ENCODE results near the gene APOC4.

DNA sequence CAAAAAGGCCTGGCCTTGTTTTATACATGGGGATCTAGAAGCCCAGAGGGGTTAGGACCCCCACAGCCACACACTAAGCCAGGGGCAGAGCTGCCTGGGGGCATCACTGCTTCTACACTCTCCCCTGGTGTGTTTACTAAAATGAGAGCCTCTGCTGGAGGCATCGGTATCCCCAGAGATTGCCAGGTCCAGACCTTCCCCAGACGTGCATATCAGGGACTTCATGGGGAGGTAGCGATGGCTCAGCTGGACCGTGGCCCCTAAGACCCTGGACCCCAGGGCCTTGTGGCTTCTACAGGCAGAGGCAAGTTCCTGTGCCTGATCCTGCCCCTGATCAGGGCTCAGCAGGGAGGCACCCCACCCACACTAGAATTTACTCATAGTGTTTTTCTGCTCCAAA, 26.6 kb downstream of the APOC4 start:
- TF ChIP-seq CTCF (conservative IDR thresholded peaks at IDR 0.05; ENCODE audit: low read depth in 2 of 2): no peak
- TF ChIP-seq EZH2 (IDR thresholded peaks at IDR 0.05; ENCODE audit: low read depth, unreplicated experiment): no peak
- no peak for TF ChIP-seq REST (IDR thresholded peaks at IDR 0.05; ENCODE audit: unreplicated experiment)
- TF ChIP-seq CREB1 (CRISPR knock-in tag; IDR thresholded peaks at IDR 0.05; ENCODE audit: low read depth): no peak
- TF ChIP-seq POLR2AphosphoS5 (IDR thresholded peaks at IDR 0.05; ENCODE audit: low read depth): no peak
- TF ChIP-seq JUNB (IDR thresholded peaks at IDR 0.05; ENCODE audit: unreplicated experiment): no peak
- no peak for TF ChIP-seq EZH2phosphoT487 (IDR thresholded peaks at IDR 0.05; ENCODE audit: unreplicated experiment)
- TF ChIP-seq ZNF114 (CRISPR knock-in tag; IDR thresholded peaks at IDR 0.05): no peak
- TF ChIP-seq, protein P1, sequence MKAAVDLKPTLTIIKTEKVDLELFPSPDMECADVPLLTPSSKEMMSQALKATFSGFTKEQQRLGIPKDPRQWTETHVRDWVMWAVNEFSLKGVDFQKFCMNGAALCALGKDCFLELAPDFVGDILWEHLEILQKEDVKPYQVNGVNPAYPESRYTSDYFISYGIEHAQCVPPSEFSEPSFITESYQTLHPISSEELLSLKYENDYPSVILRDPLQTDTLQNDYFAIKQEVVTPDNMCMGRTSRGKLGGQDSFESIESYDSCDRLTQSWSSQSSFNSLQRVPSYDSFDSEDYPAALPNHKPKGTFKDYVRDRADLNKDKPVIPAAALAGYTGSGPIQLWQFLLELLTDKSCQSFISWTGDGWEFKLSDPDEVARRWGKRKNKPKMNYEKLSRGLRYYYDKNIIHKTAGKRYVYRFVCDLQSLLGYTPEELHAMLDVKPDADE (IDR thresholded peaks at IDR 0.05): no peak
- TF ChIP-seq NANOG (IDR thresholded peaks at IDR 0.05; ENCODE audit: borderline replicate concordance): no peak
- no peak for TF ChIP-seq STAT1 (IDR thresholded peaks at IDR 0.05; ENCODE audit: unreplicated experiment)
- no peak for TF ChIP-seq ZNF462 (CRISPR knock-in tag; IDR thresholded peaks at IDR 0.05)
- no peak for TF ChIP-seq ZNF331 (CRISPR knock-in tag; IDR thresholded peaks at IDR 0.05; ENCODE audit: low read depth)

Data from GM23338 (cell line).